GM12873 (cell line): ENCODE data around the gene GDAP1L1.

Experiments used
- TF ChIP-seq, protein P1 (sequence below): IDR thresholded peaks from 2 replicates; pipeline ENCODE4 v1.5.1; 2012; ENCODE audit warnings: low read depth, mild to moderate bottlenecking, moderate library complexity, low read length, control low read depth; ENCODE audit not compliant: insufficient read depth; ENCODE audit errors: missing control alignments

The GDAP1L1 gene

DNA sequence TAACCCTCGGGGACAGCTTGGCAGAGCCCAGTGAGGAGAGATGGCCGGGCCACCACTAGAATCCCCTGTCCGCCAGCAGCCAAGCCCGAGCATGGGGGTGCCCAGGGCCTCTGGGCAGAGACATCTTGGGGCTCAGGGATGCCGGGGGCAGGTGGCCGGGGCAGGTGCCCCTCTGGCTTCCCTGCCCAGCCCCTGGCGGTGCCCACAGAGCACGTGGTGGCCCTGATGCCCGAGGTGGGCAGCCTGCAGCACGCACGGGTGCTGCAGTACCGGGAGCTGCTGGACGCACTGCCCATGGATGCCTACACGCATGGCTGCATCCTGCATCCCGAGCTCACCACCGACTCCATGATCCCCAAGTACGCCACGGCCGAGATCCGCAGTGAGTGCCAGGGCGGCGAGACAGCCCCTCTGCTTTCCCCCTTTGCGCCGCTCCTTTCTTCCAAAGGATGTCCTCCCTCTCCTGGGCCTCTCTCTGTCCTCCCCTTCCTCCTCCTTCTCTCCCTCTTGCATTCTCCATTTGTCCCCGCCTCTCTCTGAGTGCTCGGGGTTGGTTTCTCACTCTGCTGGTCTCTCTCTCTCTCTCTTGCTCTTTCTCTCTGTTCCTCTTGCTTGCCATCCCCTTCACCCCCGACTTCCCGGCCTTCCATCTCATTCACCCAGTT is 11.2 kb downstream of the GDAP1L1 start:
- TF ChIP-seq, protein P1, sequence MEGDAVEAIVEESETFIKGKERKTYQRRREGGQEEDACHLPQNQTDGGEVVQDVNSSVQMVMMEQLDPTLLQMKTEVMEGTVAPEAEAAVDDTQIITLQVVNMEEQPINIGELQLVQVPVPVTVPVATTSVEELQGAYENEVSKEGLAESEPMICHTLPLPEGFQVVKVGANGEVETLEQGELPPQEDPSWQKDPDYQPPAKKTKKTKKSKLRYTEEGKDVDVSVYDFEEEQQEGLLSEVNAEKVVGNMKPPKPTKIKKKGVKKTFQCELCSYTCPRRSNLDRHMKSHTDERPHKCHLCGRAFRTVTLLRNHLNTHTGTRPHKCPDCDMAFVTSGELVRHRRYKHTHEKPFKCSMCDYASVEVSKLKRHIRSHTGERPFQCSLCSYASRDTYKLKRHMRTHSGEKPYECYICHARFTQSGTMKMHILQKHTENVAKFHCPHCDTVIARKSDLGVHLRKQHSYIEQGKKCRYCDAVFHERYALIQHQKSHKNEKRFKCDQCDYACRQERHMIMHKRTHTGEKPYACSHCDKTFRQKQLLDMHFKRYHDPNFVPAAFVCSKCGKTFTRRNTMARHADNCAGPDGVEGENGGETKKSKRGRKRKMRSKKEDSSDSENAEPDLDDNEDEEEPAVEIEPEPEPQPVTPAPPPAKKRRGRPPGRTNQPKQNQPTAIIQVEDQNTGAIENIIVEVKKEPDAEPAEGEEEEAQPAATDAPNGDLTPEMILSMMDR = no peak

DNA sequence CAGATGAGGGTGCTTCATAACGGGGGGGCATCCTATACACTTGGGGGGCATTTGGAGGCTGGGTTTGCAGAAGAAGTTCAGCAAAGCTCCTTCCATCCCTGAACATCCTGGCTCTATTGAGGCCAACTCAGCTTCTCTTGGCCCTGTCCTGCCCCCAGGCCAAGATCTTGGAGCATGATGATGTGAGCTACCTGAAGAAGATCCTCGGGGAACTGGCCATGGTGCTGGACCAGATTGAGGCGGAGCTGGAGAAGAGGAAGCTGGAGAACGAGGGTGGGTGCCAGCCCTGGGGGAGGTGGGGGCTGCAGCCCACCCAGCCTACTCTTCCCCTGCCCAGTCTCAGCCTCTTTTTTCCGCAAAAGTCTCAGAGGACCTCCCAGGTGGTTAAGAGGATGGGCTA is 17.2 kb downstream of the GDAP1L1 start:
- TF ChIP-seq, protein P1 = no peak

DNA sequence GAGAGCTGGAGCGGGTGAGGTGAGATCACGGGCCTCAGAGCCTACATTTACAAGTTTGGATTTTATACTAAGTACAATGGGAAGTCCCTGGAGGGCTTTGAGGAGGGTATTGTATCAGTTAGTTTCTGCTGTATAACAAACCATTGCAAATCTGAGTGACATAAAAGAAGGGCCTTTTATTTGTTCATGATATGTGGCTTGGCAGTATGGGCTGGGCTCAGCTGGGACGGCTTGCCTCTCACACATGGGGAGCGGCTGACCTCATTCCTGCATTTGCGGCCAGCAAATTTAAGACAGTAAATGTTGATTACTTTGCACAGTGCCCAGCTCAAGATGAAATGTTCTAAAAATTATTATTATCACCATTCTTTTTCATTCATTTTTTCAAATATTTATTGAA is 21.7 kb downstream of the GDAP1L1 start:
- TF ChIP-seq, protein P1 = no peak

DNA sequence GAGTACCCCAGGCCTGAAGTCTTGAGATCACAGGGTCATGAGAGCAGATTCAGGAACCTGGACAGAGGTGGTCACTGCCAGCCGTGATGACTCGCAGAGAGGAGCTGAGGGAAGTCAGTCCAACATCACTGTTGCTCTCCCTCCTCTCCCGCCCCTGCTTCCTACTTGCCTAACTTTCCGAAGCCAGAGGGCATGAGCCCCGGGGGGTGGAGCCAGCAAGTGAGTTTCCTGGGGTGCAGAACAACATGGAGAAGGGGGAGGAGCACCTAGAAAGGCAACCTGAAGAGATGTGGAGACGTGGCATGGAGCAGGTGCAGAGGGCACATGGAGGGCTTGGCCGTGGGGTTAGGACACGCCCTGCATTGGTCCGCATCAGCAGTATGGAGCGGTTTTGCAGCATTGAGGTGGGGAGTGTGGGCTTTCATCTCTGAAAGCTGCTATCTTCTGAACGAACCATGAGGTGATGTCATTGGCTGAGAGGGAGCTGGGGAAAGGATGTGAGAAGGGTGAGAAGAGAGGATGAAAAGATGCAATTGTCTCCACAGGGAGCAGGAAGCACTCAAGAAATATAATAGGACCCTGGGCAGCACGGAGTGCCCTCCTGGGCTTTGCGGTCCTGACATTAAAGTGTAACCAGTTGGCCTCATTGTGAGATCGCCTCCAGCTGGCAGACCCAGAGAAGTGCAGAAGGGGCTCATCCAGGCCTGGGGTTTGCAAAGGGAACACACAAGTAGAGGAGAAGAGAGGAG is 25.0 kb downstream of the GDAP1L1 start:
- TF ChIP-seq, protein P1 = peak; percentile 51

DNA sequence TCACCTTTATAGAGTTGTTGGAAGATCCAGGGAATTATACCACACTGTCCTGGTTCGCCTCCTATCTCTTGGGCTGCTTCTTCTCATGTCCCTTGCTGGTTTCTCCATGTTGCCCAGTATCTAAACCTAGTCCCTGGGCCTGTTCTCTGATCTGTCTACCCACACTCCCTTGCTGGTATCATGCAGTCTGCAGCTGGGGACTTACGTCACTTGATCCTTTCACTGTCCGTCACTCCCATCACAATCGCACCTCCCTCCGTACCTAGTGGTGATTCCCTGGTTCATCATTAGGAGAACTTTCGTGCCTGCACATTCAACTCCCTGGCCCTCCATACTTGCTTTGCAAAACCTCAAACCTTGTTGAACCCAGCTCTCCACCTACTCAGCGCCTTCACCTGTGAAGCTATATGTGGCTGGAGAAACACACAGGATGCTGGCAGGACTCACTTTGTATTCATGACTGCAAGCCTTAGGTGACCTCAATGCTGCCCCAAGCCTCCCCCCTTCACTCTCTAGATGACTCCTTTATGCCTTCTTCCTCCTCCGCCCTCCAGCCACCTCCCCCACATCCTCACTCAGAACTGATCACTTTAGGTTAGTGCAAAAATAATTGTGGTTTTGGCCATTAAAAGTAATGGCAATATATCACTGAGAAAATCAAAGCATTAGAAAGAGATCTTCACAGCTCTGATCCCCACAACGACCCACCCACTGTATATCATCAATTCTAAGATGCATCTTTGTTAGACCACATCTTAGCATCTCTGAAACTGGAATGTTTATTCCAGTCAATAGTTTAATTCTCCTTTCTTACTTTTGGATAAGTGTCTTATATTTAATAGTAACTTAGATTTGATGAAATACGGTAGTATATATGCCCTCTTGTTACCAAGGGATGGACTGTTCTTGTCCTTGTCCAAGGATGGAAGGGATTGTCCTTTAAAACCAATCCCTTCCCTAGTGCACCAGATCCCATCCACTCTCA is 26.4 kb downstream of the GDAP1L1 start:
- TF ChIP-seq, protein P1 = no peak

DNA sequence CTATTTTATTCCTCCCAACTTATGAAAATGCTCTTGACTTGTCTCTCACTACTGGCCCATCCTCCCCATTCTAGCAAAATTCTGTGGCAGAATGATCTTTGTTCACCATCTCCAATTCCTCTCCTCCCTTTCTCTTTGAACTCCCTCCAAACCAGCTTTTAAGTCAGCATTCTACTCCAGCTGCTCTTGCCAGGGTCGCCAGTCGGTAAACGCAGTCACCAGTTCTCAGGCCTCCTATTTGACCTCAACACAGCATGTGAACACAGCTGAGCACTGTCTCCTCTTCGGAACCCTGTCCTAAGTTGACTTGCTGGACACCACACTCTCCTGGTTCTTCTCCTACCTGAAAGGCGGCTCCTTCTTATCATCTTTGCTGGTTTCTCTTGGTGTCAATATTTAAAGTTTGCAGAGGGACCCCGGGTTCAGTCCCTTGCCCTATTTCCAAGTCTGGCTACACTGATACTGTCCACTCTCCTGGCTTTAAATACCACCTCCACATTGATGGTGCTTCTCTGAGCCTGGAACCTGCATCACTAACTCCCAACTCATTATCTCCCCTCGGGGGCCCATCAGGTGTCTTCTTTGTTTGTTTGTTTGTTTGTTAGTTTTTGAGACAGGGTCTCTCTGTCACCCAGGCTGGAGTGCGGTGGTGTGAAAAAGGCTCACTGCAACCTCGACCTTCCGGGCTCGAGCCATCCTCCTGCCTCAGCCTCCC is 27.4 kb downstream of the GDAP1L1 start:
- TF ChIP-seq, protein P1 = no peak
